ENCODE measurements around the gene COPB1. TPM values are rescaled to one million over a fixed set of nuclear protein-coding genes. Genes with fewer than 3 reads are reported as not detected.
A peak's percentile ranks its signal among the peaks of the same experiment; 100 is the strongest.

Gene COPB1
- total RNA-seq, 2 experiments from 2014 or later: 81.7 to 93.4 TPM

DNA sequence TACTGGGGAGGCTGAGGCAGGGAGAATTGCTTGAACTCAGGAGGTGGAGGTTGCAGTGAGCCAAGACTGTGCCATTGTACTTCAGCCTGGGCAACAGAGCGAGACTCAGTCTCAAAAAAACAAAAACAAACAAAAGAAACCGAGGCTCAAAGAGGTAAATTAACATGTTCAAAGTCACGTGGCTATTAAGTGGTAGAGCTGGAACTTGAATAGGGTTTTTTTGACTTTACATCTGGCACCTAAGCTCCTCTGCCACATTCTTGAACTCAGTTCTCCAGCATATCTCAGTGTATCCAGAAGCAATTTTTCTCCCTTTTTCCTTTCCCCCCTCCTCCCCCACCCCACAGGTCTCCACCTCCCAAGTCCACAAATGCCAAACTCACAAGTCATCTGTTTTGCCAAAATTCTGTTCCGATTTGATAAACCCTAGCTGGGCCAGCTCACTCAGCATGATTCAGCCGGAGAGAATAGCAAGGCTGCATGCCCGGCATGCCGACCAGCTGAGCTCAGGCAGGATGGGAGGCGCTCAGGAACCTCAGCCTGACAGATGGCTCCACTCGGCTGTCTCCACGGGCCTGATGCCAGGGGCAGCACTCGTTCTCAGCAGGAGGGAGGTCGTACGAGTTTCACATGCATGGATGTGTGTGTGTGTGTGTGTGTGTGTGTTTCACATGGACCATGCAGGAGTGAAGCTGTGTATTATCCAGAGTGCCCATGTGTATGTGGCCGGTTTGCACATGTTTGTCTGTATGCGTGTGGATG is 77.4 kb downstream of the COPB1 start:
- Histone ChIP-seq H3K27ac (ENCODE audit: low read depth, low read length, poor library complexity, severe bottlenecking) (no peak overlapping the region), H3K4me2 (ENCODE audit: low read length) (no peak overlapping the region), H4K20me1 (ENCODE audit: insufficient read depth, low read length) (no peaks in the 10 kb centered on the region), H3K9me2 (ENCODE audit: insufficient read depth, low read length) (no peaks in the 10 kb centered on the region), H3K9me3 (ENCODE audit: low read length) (no peaks in the 10 kb centered on the region), H2AFZ (ENCODE audit: low read length) (no peak overlapping the region), H3K4me3 (ENCODE audit: low read depth, low read length, poor library complexity, severe bottlenecking) (no peak overlapping the region), H3K4me1 (ENCODE audit: insufficient read depth, low read length, poor library complexity, severe bottlenecking) (no peaks in the 10 kb centered on the region), H3K36me3 (ENCODE audit: insufficient read depth, low read length) (no peaks in the 10 kb centered on the region), H3K79me2 (ENCODE audit: insufficient read depth, low read depth, low read length) (no peaks in the 10 kb centered on the region)
- DNase-seq (ENCODE audit: low spot score): no peak
- CTCF ChIA-PET (ENCODE audit: unreplicated experiment): no interaction called here
- TF ChIP-seq EZH2phosphoT487 (IDR thresholded peaks at IDR 0.05; ENCODE audit: borderline replicate concordance, low read depth, low read length) (no peak), CTCF (conservative IDR thresholded peaks at IDR 0.05; ENCODE audit: low read length) (no peak)
- BruUV-seq (replicated peaks): no TSS peak
- intact Hi-C loops (cut with micrococcal nuclease; ENCODE audit: unreplicated experiment): no loop called here
- POLR2A ChIA-PET: interaction anchor here (0.6 kb wide), 1 partner anchor 27 kb away, joined by 3 read pairs; no protein-coding TSS in a partner anchor

GRCh38 chr11:14420223-14420622 is 79.4 kb downstream of the COPB1 start:
- CTCF ChIA-PET (ENCODE audit: unreplicated experiment): no interaction called here
- Histone ChIP-seq H3K79me2 (ENCODE audit: insufficient read depth, low read depth, low read length) (no peaks in the 10 kb centered on the region), H4K20me1 (ENCODE audit: insufficient read depth, low read length) (no peaks in the 10 kb centered on the region), H3K4me2 (ENCODE audit: low read length) (no peak overlapping the region), H3K36me3 (ENCODE audit: insufficient read depth, low read length) (no peaks in the 10 kb centered on the region), H3K9me2 (ENCODE audit: insufficient read depth, low read length) (no peaks in the 10 kb centered on the region), H3K9me3 (ENCODE audit: low read length) (no peaks in the 10 kb centered on the region), H3K27ac (ENCODE audit: low read depth, low read length, poor library complexity, severe bottlenecking) (no peak overlapping the region), H2AFZ (ENCODE audit: low read length) (no peak overlapping the region), H3K4me3 (ENCODE audit: low read depth, low read length, poor library complexity, severe bottlenecking) (no peak overlapping the region), H3K4me1 (ENCODE audit: insufficient read depth, low read length, poor library complexity, severe bottlenecking) (no peaks in the 10 kb centered on the region)
- POLR2A ChIA-PET: no interaction called here
- intact Hi-C loops (cut with micrococcal nuclease; ENCODE audit: unreplicated experiment): no loop called here
- TF ChIP-seq CTCF (conservative IDR thresholded peaks at IDR 0.05; ENCODE audit: low read length) (no peak), EZH2phosphoT487 (IDR thresholded peaks at IDR 0.05; ENCODE audit: borderline replicate concordance, low read depth, low read length) (no peak)
- DNase-seq (ENCODE audit: low spot score): no peak
- BruUV-seq (replicated peaks): no TSS peak

- Histone ChIP-seq H3K27ac (ENCODE audit: low read depth, low read length, poor library complexity, severe bottlenecking) (no peak overlapping the region), H3K4me3 (ENCODE audit: low read depth, low read length, poor library complexity, severe bottlenecking) (no peak overlapping the region), H3K79me2 (ENCODE audit: insufficient read depth, low read depth, low read length) (no peaks in the 10 kb centered on the region), H3K9me2 (ENCODE audit: insufficient read depth, low read length) (no peaks in the 10 kb centered on the region), H4K20me1 (ENCODE audit: insufficient read depth, low read length) (no peaks in the 10 kb centered on the region), H2AFZ (ENCODE audit: low read length) (no peak overlapping the region), H3K4me2 (ENCODE audit: low read length) (no peak overlapping the region), H3K4me1 (ENCODE audit: insufficient read depth, low read length, poor library complexity, severe bottlenecking) (no peaks in the 10 kb centered on the region), H3K36me3 (ENCODE audit: insufficient read depth, low read length) (no peaks in the 10 kb centered on the region), H3K9me3 (ENCODE audit: low read length) (no peaks in the 10 kb centered on the region)
- intact Hi-C loops (cut with micrococcal nuclease; ENCODE audit: unreplicated experiment): no loop called here
- BruUV-seq (replicated peaks): no TSS peak
- CTCF ChIA-PET (ENCODE audit: unreplicated experiment): no interaction called here
- peak; percentile 2 for DNase-seq (ENCODE audit: low spot score)
- TF ChIP-seq EZH2phosphoT487 (IDR thresholded peaks at IDR 0.05; ENCODE audit: borderline replicate concordance, low read depth, low read length) (no peak), CTCF (conservative IDR thresholded peaks at IDR 0.05; ENCODE audit: low read length) (peak; percentile 61)
- POLR2A ChIA-PET: interaction anchor here (1.6 kb wide), 1 partner anchor 35 kb away, joined by 4 read pairs; no protein-coding TSS in a partner anchor
Measured at GRCh38 chr11:14418801-14419417, 80.7 kb downstream of the COPB1 start.
